OCI-LY3 (cell line): ENCODE results near the gene TSPAN14.

Source experiments
- CTCF ChIP-seq: fragments of 200-600, 300-600 bp; sonication (generic); IDR thresholded peaks from 2 replicates; pipeline ENCODE4 v1.5.1; 2014; ENCODE audit warnings: antibody characterized with exemption, low read length, low read depth
- EZH2phosphoT487 ChIP-seq: fragments of 200-600 bp; shearing (Covaris generic); IDR thresholded peaks from 2 replicates; pipeline ENCODE4 v1.6.1; 2018; ENCODE audit warnings: antibody characterized with exemption, mixed run types, low read depth

DNA sequence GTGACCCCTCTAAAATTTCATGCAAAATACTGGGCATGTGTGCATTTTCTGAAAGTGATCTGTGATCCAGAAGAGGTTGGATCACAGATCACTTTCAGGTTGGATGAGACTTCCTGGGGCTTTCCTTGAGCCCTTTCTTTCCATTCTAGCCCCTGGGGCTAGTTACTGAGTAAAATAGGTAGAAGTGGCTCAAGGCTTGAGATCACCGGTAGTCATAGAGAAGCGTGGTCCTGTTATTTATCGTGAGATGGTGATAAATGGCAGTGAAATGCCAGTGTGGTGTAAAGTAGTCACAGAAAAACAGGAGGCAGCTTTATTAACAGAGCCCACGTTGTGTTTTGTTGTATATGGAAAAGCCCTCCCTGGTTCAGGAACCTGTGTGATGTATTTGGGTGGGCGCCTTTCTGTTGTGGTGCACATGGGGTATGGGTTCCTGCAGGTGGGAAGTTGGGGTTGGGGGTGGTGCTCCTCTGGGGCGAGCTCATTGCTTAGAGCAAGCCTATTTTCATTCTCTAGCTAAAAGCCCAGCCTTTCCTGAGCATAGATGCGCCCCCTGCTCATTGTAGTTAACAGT is 49.6 kb downstream of the TSPAN14 start:
- TF ChIP-seq CTCF: no peak
- no peak for TF ChIP-seq EZH2phosphoT487
